NCI-H146 treated with DMSO at 0.1 percent for 48 hours (cell line): ENCODE measurements around the gene ACTN1.

Experiments
- DNase-seq: peaks from one replicate; lab custom pipeline; 2025; ENCODE audit not compliant: unreplicated experiment; lab: John Stamatoyannopoulos, UW

Gene ACTN1

GRCh38 chr14:68951800-68952530 is 27.1 kb downstream of the ACTN1 start:
- no peak for DNase-seq

- no peak for DNase-seq
Observed at GRCh38 chr14:68951035-68951797, 27.9 kb downstream of the ACTN1 start.

- DNase-seq: no peak
Observed at GRCh38 chr14:68950111-68950510, 29.0 kb downstream of the ACTN1 start.

- DNase-seq: no peak
Observed at GRCh38 chr14:68949601-68949965, 29.5 kb downstream of the ACTN1 start.

GRCh38 chr14:68948686-68949600 is 30.2 kb downstream of the ACTN1 start:
- no peak for DNase-seq

GRCh38 chr14:68947802-68948201 is 31.3 kb downstream of the ACTN1 start:
- no peak for DNase-seq

- DNase-seq: no peak
Observed at GRCh38 chr14:68946489-68946822, 32.6 kb downstream of the ACTN1 start.

- DNase-seq: no peak
Observed at GRCh38 chr14:68945585-68946488, 33.3 kb downstream of the ACTN1 start.

- DNase-seq: no peak
Observed at GRCh38 chr14:68945190-68945584, 33.9 kb downstream of the ACTN1 start.

- DNase-seq: no peak
Observed at GRCh38 chr14:68944162-68944561, 34.9 kb downstream of the ACTN1 start.

- no peak for DNase-seq
Observed at GRCh38 chr14:68943107-68943506, 36.0 kb downstream of the ACTN1 start.

- DNase-seq: no peak
Observed at GRCh38 chr14:68942296-68943035, 36.6 kb downstream of the ACTN1 start.

- no peak for DNase-seq
Observed at GRCh38 chr14:68941820-68942219, 37.3 kb downstream of the ACTN1 start.

- no peak for DNase-seq
Observed at GRCh38 chr14:68940614-68941185, 38.4 kb downstream of the ACTN1 start.

GRCh38 chr14:68939893-68940613 is 39.0 kb downstream of the ACTN1 start:
- DNase-seq: no peak

GRCh38 chr14:68939181-68939892 is 39.8 kb downstream of the ACTN1 start:
- no peak for DNase-seq

- no peak for DNase-seq
Observed at GRCh38 chr14:68938271-68939150, 40.6 kb downstream of the ACTN1 start.
